Stimulated activated CD4-positive, alpha-beta T cell treated with anti-CD3 and anti-CD28 coated beads, Interleukin-15, amount 100 ng/mL, for 48 hours (primary cell): Measurements from ENCODE around the gene FBXL4.
"Not testable (repeated sequence)": the region's sequence is repeated elsewhere in the genome, so short reads cannot be mapped to it uniquely, and the experiment has no call there.

ENCODE experiments used
- DNase-seq, 2 donors: peaks; one replicate each; pipeline ENCODE4 v3.0.0-alpha.2; 2020; ENCODE audit warnings: low read depth in 2 of 2

The FBXL4 gene

GRCh38 chr6:98945311-98946115 is 2.2 kb downstream of the FBXL4 start:
- DNase-seq, result no peak

- no peak for DNase-seq
These were observed 3.1 kb downstream of the FBXL4 start for GRCh38 chr6:98944598-98945081.

GRCh38 chr6:98944168-98944567 is 3.6 kb downstream of the FBXL4 start:
- no peak for DNase-seq

GRCh38 chr6:98942263-98942803 is 5.4 kb downstream of the FBXL4 start:
- DNase-seq, result no peak

GRCh38 chr6:98941319-98941718 is 6.4 kb downstream of the FBXL4 start:
- DNase-seq, result no peak

GRCh38 chr6:98937351-98937750 is 10.4 kb downstream of the FBXL4 start:
- no peak for DNase-seq

- DNase-seq, result no peak
These were observed 15.4 kb downstream of the FBXL4 start for GRCh38 chr6:98932381-98932780.

- DNase-seq, result no peak
These were observed 16.1 kb downstream of the FBXL4 start for GRCh38 chr6:98931696-98932095.

GRCh38 chr6:98929498-98930060 is 18.2 kb downstream of the FBXL4 start:
- no peak for DNase-seq

GRCh38 chr6:98928688-98929087 is 19.1 kb downstream of the FBXL4 start:
- DNase-seq, result no peak

GRCh38 chr6:98927534-98927933 is 20.2 kb downstream of the FBXL4 start:
- no peak for DNase-seq

- no peak for DNase-seq
These were observed 21.9 kb downstream of the FBXL4 start for GRCh38 chr6:98925831-98926230.

GRCh38 chr6:98924647-98925046 is 23.1 kb downstream of the FBXL4 start:
- no peak for DNase-seq

- DNase-seq, result no peak
These were observed 26.8 kb downstream of the FBXL4 start for GRCh38 chr6:98920904-98921431.

- not testable (repeated sequence) for DNase-seq
These were observed 36.8 kb downstream of the FBXL4 start for GRCh38 chr6:98910946-98911345.

GRCh38 chr6:98909236-98909635 is 38.5 kb downstream of the FBXL4 start:
- DNase-seq, result no peak

- not testable (repeated sequence) for DNase-seq
These were observed 41.4 kb downstream of the FBXL4 start for GRCh38 chr6:98906342-98906741.

- no peak for DNase-seq
These were observed 42.0 kb downstream of the FBXL4 start for GRCh38 chr6:98905759-98906158.

GRCh38 chr6:98904096-98904495 is 43.6 kb downstream of the FBXL4 start:
- no peak for DNase-seq

GRCh38 chr6:98900706-98901105 is 47.0 kb downstream of the FBXL4 start:
- DNase-seq, result no peak

GRCh38 chr6:98894810-98895209 is 52.9 kb downstream of the FBXL4 start:
- no peak for DNase-seq

GRCh38 chr6:98887650-98888049 is 60.1 kb downstream of the FBXL4 start:
- no peak for DNase-seq

- DNase-seq, result no peak
These were observed 62.4 kb downstream of the FBXL4 start for GRCh38 chr6:98885330-98885729.
